GM19238 (cell line): ENCODE data around the gene SPEM3.
"Not testable (repeated sequence)": the region's sequence is repeated elsewhere in the genome, so short reads cannot be mapped to it uniquely, and the experiment has no call there.

ENCODE experiments used
- DNase-seq: peaks from one replicate; pipeline ENCODE4 v3.0.0; 2011; ENCODE audit warnings: low spot score; ENCODE audit not compliant: insufficient read length

SPEM3 gene

GRCh38 chr17:7471729-7472128 lies 43.1 kb downstream of the SPEM3 start:
- no peak for DNase-seq

DNA sequence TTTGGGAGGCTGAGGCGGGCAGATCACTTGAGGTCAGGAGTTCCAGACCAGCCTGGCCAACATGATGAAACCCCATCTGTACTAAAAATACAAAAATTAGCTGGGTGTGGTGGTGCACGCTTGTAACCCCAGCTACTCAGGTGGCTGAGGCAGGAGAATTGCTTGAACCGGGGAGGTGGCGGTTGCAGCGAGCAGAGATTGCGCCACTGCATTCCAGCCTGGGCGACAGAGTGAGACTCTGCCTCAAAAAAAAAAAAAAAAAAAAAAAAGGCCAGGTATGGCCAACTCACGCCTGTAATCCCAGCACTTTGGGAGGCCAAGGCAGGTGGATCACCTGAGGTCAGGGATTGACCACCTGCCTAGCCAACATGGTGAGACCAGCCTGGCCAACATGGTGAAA lies 46.1 kb downstream of the SPEM3 start:
- DNase-seq, result not testable (repeated sequence)

DNA sequence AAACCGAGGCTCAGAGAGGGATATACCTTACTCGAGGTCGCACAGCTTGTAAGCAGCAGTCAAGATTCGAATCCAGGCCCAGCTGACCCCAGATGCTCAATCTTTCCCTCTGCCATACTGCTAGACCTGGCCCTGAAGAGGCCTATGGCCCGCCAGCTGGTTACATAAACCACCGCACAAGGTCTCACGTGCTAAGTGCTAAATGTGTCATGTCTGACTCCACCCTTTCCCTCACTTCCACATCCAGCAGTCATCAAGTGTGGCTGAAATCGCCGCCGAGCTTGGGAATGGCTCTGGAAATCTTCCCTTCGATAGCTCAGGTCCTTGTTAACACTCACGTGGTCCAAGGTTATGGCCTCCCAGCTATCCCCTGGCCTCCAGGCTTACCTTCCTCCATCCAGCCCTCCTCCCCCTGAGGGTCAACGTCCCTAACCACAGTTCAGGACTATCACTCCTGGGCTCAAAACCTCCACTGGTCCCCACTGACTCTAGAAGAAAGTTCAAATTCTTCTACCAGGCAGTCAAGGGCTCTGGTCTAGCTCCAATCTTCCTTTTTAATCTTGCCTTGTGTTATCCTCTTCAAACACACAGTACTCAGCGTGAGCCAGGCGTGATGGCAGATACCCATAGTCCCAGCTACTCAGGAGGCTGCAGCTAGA lies 47.2 kb downstream of the SPEM3 start:
- no peak for DNase-seq

GRCh38 chr17:7476494-7476893 lies 47.8 kb downstream of the SPEM3 start:
- no peak for DNase-seq

- DNase-seq, result no peak
These were observed 48.3 kb downstream of the SPEM3 start for GRCh38 chr17:7476951-7477350.

DNA sequence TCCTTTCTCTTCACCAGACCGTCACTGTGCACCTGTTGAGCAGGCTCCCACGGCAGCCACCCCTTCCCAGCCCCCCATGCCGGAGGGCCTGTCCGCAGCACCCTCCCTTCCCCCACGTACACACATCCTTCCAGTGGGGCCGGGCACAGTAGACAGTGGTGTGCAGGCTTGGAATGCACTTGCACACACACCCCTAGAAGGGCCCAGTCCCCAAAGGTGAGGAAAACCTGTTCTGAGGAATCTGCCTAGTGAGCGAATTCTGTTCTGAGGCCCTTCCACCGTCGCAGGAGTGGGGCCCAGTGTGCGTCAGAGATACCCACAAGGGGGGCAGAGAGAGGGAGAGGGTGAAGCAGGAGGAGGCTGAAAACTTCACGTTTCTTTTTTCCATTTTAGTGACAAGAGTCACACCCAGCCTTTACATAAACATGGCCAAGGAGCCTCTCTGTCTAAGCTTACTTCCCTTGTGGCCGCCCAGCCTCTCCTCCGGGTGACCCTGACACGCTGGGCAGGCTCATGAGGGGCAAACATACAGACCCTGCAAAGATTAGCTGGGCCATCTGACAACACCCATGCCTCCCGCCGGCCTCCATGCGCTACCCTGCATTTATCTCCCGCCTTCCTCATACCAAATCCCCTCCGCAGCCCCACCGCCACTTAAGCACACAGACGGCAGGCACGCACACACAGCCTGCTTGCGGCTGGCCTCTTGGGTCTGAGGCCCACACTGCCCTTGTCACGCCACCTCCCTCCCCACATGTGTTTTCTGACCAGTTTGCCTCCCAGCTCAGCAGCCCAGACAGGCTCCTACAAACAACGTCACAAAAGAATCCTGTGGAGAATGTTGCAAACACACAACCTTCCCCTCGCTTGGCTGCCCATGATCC lies 49.0 kb downstream of the SPEM3 start:
- no peak for DNase-seq

DNA sequence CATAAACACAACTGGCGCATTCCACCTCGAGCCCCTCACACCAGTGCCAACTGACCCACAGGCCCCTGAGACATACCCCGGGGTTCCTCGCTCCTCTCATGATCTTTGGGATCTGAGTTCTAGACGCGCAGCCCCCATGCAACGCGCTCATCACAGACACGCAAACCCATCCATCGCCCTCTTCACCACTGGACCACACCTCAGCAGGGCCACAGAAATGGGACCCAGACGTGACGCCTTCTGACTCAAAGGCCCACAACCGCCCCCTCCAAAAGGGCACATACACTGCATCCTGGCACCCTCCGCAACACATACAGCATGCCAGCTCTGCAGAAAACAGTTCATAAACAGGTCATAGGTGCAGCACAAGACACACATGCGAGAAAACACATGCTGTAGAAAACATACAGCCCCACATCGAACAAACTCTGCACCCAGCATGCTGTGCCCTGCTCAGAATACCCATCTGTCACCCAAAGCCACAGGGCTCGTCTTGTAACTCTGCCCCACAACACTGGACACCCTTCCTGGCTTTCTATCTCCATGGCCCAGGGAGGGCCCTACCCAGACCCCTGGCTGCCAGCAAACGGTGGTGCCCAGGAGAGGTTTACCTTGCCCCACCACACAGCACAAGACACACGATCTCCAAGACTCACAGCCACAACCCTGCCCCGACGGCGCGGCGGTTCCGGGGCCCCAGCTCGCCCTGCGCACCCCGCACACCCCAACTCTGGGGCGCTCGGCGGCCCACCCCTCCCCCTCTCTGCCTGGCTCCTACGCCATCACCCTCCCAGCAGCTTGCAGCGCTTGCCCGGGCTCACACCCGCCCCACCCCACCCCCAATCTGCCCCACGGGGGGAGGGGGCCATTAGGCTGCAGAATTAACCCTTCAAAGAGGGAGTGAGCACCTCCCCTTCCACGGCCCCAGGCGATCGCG lies 49.9 kb downstream of the SPEM3 start:
- peak; percentile 60 for DNase-seq

DNA sequence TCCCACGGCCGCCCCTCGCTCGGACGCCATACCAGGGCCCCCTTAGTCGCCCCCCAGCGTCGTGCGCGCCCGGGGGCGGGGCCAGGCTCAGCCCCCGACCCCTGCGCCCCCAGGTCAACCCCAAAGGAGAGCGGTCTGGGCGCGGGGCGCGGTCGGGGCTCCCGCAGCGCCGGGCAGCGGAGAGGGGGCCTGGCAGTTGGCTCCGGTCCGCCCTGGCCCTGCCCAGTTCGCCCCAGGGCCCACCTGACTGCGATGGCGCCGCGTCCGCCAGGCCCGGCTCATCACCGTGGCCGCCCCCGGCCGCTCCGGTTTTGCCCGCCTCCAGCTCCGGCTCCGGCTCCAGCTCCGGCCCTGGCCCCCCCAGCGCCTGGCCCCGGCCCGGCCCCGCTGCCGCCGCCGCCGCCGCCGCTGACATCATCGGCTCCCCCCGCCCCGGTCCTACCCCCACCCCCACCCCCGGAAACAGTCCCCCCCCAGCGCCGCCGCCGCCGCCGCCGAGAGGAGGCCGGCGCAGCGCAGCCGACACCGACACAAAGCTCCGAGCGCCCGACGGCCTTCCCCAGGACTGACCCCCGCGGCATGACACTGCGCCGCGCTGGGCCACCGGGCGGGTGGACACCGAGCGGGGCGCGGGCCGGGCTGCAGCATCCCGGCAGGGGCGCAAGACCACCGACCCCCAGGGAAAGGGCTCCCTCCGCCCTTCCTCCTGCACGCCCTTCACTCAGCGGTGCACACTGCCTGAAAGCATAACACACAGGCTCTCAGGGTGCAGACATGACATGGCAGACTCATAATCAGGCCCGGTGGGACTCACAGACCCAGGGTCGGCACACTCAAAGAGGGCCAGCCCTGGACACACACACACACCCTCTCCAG lies 50.8 kb downstream of the SPEM3 start, which contains the start of gene ZBTB4:
Gene ZBTB4 (minus strand): TSS at position 419 of the 876 bp plus-strand sequence. CDS start 12,830 bp downstream, outside the sequence.
- DNase-seq, result peak; percentile 42

- DNase-seq, result no peak
These were observed 51.4 kb downstream of the SPEM3 start for GRCh38 chr17:7480089-7480384.

GRCh38 chr17:7481275-7481674 lies 52.6 kb downstream of the SPEM3 start, which contains the start of gene SLC35G6:
SLC35G6 (plus strand) TSS chr17:7481446; CDS start chr17:7481517, 71 bp downstream.
- DNase-seq, result not testable (repeated sequence)

- not testable (repeated sequence) for DNase-seq
These were observed 53.4 kb downstream of the SPEM3 start for GRCh38 chr17:7481842-7482741.
